GM20431 (cell line): ENCODE results near the gene FIBCD1.

Experiments used
- in situ Hi-C: fragments of 300-500 bp; cut with MseI, MboI; formaldehyde crosslinking; loops from one replicate; pipeline ENCODE4 v1.15.0; 2020; ENCODE audit warnings: low sequenced_read_pairs; ENCODE audit not compliant: unreplicated experiment

The FIBCD1 gene

DNA sequence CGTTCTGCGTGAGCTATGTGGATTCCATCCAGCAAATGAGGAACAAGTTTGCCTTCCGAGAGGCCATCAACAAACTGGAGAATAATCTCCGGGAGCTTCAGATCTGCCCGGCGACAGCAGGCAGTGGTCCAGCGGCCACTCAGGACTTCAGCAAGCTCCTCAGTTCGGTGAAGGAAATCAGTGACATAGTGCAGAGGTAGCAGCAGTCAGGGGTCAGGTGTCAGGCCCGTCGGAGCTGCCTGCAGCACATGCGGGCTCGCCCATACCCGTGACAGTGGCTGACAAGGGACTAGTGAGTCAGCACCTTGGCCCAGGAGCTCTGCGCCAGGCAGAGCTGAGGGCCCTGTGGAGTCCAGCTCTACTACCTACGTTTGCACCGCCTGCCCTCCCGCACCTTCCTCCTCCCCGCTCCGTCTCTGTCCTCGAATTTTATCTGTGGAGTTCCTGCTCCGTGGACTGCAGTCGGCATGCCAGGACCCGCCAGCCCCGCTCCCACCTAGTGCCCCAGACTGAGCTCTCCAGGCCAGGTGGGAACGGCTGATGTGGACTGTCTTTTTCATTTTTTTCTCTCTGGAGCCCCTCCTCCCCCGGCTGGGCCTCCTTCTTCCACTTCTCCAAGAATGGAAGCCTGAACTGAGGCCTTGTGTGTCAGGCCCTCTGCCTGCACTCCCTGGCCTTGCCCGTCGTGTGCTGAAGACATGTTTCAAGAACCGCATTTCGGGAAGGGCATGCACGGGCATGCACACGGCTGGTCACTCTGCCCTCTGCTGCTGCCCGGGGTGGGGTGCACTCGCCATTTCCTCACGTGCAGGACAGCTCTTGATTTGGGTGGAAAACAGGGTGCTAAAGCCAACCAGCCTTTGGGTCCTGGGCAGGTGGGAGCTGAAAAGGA, 53.3 kb downstream of the FIBCD1 start:
- in situ Hi-C loops, result no loop called here

- in situ Hi-C loops, result no loop called here
Observed at GRCh38 chr9:130884542-130885483, 54.2 kb downstream of the FIBCD1 start.

DNA sequence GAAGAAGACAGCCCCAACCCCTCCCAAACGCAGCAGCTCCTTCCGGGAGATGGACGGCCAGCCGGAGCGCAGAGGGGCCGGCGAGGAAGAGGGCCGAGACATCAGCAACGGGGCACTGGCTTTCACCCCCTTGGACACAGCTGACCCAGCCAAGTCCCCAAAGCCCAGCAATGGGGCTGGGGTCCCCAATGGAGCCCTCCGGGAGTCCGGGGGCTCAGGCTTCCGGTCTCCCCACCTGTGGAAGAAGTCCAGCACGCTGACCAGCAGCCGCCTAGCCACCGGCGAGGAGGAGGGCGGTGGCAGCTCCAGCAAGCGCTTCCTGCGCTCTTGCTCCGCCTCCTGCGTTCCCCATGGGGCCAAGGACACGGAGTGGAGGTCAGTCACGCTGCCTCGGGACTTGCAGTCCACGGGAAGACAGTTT, 54.9 kb downstream of the FIBCD1 start:
- in situ Hi-C loops, result no loop called here

- in situ Hi-C loops, result no loop called here
Observed at GRCh38 chr9:130883479-130883878, 55.6 kb downstream of the FIBCD1 start.

DNA sequence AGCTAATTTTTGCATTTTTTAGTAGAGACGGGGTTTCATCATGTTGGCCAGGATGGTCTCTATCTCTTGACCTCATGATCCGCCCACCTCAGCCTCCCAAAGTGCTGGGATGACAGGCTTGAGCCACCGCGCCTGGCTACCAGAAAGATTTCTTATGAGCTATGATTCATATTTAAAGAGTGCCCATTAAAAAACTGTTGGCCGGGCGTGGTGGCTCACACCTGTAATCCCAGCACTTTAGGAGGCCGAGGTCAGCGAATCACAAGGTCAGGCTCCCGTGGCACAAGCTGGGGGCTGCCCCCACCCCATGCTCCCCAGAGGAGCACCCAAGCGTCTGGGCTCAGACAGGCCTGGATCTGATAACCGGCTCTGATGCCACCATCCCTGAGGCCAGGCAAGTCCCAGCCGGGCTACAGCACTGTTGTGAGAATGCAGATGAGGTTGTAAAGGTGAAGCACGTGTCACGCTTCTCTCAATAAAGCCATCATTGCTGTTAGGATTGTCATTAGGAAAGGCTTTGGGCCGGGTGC, 56.3 kb downstream of the FIBCD1 start:
- in situ Hi-C loops, result no loop called here

- in situ Hi-C loops, result no loop called here
Observed at GRCh38 chr9:130881516-130881915, 57.5 kb downstream of the FIBCD1 start.

DNA sequence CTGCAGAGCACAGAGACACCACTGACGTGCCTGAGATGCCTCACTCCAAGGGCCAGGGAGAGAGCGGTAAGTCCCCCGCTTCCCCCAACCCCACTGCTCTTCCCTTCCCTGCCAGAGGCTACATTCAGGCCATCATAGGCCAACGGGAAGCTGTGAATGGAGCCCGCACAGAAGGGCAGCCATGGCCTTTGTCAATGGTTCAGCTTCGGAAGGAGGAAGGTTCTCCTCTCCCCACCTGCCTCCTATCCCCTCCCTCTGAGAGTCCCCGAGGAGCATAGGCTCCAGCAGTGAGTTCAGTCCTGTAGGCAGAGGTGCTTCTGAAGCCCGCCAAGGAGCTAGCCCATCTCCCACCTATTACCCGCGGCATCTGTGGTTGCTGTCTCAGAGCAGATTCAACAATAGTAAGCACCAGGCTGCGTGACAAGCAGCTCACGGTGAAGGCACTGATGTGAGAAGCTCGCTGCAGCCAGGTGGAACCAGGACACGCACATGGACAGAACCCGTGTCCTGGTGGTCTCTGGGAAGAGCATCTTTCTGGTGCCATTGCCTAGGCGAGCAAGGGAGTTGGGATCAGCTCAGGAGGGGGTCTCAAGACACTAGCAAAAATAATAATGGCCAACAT, 58.3 kb downstream of the FIBCD1 start:
- in situ Hi-C loops, result no loop called here

DNA sequence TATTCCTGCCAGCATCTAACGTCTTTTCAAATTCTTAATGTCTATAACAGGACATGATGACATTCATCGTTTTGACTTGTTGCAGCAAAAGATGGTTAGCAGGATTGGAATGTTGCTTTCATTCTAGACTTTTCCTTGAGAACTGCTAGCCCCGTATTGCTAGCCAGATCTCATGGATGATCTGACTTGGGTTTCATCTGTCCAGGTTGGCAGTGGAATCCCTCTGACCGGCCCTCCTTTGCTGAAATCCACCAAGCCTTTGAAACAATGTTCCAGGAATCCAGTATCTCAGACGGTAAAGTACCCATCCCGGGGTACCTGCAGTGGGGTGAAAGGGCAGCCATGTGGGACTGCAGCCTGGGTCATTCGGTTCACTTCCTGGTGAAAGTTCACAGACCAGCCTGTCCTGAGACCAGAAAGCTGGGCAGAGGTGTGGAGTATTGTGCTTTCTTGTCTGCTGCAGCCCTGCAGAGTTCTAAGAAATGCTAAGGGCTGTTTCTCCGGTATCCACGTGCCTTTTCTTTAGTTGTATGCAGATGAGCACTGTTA, 59.1 kb downstream of the FIBCD1 start:
- in situ Hi-C loops, result no loop called here

- in situ Hi-C loops, result no loop called here
Observed at GRCh38 chr9:130878295-130878694, 60.8 kb downstream of the FIBCD1 start.

GRCh38 chr9:130877300-130877699, 61.7 kb downstream of the FIBCD1 start:
- in situ Hi-C loops, result no loop called here

- in situ Hi-C loops, result no loop called here
Observed at GRCh38 chr9:130874783-130875182, 64.3 kb downstream of the FIBCD1 start.

DNA sequence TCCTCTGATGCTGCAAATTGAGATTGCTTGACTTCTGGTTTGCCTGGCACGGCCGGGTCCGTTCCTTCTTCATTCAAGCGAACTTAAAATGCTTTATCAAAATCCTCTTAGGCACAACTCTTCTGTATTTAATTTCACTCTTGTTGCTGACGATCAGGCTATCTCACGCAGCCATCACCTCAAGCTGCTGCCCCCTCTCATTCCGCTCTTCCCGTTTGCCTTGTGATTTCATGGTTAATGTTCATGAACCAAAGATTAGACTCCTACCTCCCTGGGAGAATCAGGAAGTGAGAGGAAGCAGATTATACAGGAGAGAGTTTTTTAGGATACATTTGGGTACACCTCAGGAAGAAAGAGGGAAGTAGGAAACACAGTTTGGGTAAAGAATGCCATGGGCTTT, 65.1 kb downstream of the FIBCD1 start:
- in situ Hi-C loops, result no loop called here

DNA sequence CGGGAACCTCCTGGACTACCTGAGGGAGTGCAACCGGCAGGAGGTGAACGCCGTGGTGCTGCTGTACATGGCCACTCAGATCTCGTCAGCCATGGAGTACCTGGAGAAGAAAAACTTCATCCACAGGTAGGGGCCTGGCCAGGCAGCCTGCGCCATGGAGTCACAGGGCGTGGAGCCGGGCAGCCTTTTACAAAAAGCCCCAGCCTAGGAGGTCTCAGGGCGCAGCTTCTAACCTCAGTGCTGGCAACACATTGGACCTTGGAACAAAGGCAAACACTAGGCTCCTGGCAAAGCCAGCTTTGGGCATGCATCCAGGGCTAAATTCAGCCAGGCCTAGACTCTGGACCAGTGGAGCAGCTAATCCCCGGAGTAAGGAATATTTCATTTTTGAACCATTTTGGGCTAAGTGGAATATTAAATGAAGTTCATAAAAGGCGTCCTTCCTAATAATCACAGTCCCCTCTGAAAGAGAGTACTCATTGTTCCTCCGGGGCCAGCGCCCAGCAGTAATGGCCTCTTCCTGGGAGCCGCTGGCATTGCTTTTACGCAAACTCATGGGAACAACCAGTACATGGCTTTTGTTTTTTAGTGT, 66.0 kb downstream of the FIBCD1 start:
- in situ Hi-C loops, result no loop called here

- in situ Hi-C loops, result no loop called here
Observed at GRCh38 chr9:130872508-130872907, 66.5 kb downstream of the FIBCD1 start.

DNA sequence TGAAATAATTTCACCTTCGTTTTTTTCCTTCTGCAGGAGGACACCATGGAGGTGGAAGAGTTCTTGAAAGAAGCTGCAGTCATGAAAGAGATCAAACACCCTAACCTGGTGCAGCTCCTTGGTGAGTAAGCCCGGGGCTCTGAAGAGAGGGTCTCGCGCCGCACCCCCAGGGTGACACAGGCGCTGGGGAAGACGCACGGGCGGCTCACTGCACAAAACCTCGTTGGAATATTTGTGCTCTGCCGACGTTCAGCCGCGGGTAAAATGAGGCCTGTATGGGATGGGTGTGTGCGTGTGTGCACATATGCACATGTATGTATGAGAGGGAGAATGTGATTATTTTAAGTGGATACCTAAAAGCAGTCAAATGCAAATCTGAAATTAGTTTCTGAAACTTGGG, 67.0 kb downstream of the FIBCD1 start:
- in situ Hi-C loops, result no loop called here

- in situ Hi-C loops, result no loop called here
Observed at GRCh38 chr9:130871395-130872062, 67.5 kb downstream of the FIBCD1 start.

DNA sequence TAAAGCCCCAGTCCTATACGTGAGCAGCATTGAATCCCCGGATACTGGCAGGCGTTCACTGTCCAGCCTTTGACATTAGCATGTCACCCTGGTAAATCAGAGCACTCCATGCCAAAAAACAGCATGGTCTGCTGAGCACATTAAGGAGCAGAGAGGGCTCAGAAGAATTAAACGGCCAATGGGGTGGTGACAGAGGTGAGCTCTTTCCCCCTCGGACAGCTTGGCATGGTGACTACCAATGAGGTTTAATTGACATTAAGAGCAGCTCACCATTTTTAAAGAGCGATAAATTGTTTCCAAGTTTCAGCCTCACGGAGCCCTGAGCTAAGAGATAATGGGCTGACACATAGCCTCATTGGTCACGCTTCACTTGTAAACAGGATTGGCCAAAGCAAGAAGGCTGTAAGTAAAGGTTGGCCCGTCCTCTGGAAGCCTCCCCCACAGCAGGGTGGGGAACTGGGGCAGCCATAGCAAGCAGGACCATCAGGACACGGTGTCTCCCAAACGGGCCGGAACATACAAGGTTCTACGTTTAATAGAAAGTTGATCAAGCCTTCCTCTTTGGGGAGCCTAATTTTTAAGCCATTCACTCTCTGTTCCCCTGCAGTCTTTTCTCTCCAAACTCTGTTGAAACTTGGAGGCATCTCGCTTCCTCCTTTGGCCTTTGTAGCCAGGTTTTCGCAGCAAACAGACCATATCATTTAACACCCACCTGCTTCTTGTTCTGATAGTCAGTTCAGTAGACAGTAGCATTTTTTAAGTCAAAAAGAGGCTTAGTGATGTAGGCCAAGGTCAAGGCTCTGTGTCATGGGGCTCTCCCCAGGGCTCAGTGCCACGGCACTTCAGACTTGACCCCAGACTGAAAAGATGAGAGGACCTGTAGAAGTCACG, 68.3 kb downstream of the FIBCD1 start:
- in situ Hi-C loops, result no loop called here

DNA sequence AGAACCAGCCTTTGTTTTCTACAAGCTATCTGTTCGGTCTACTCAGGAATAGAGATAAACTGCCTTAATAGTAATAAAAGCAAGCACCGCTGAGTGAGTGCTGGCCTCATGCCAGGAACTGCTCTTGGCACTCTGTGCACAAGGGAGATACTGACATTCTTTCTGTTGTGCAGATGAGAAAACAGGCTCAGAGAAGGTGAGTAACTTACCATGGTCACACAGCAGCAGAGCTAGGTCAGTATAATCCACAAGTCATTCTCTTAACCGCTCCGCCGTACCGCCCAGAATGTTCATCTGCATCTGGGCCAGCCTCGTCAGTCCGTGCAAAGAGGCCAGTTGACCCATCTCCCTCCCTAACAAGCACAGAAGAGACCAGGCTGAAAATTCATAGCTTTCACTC, 69.8 kb downstream of the FIBCD1 start:
- in situ Hi-C loops, result loop anchor here (10.0 kb wide), 1 partner anchor 164 kb away; no protein-coding TSS in a partner anchor
